ENCODE data around the gene TRAF7.
"Not testable (repeated sequence)": the region's sequence is repeated elsewhere in the genome, so short reads cannot be mapped to it uniquely, and the experiment has no call there.

Gene TRAF7

GRCh38 chr16:2122934-2123683 lies 32.5 kb upstream of the TRAF7 start:
- not testable (repeated sequence) for DNase-seq

- not testable (repeated sequence) for DNase-seq
Measured at GRCh38 chr16:2123706-2124376, 31.7 kb upstream of the TRAF7 start.

- DNase-seq = not testable (repeated sequence)
Measured at GRCh38 chr16:2124377-2124693, 31.2 kb upstream of the TRAF7 start.

- DNase-seq = not testable (repeated sequence)
Measured at GRCh38 chr16:2124694-2125444, 30.7 kb upstream of the TRAF7 start.

GRCh38 chr16:2125609-2126008 lies 30.0 kb upstream of the TRAF7 start:
- not testable (repeated sequence) for DNase-seq

GRCh38 chr16:2126161-2126743 lies 29.3 kb upstream of the TRAF7 start:
- DNase-seq = not testable (repeated sequence)

- not testable (repeated sequence) for DNase-seq
Measured at GRCh38 chr16:2126928-2127556, 28.5 kb upstream of the TRAF7 start.

GRCh38 chr16:2127630-2128280 lies 27.8 kb upstream of the TRAF7 start:
- DNase-seq = peak; percentile 41 to 55

GRCh38 chr16:2129251-2129650 lies 26.3 kb upstream of the TRAF7 start:
- not testable (repeated sequence) for DNase-seq

GRCh38 chr16:2129890-2130447 lies 25.6 kb upstream of the TRAF7 start:
- not testable (repeated sequence) for DNase-seq

- DNase-seq = not testable (repeated sequence)
Measured at GRCh38 chr16:2133797-2134196, 21.8 kb upstream of the TRAF7 start.

GRCh38 chr16:2135071-2135470 lies 20.5 kb upstream of the TRAF7 start:
- DNase-seq = not testable (repeated sequence)

- peak; percentile 99 for DNase-seq
Measured at GRCh38 chr16:2135770-2136490, 19.7 kb upstream of the TRAF7 start, which contains the start of gene PKD1. TSS of gene PKD1 (minus strand) at chr16:2135898. CDS start at chr16:2135689, 209 bp downstream.

- DNase-seq = no peak
Measured at GRCh38 chr16:2142942-2143877, 12.4 kb upstream of the TRAF7 start.

- DNase-seq = no peak
Measured at GRCh38 chr16:2143878-2144485, 11.6 kb upstream of the TRAF7 start.

- no peak for DNase-seq
Measured at GRCh38 chr16:2145843-2146242, 9.7 kb upstream of the TRAF7 start.

GRCh38 chr16:2147378-2147777 lies 8.2 kb upstream of the TRAF7 start:
- DNase-seq = no peak

- DNase-seq = peak; percentile 42 to 65
Measured at GRCh38 chr16:2147981-2148671, 7.5 kb upstream of the TRAF7 start, which contains the start of gene RAB26. TSS of gene RAB26 (plus strand) at chr16:2148625. CDS start at chr16:2148784, 159 bp downstream.
